NCI-H69 (cell line): ENCODE data around the gene GLCE.
"Not testable (repeated sequence)": the region's sequence is repeated elsewhere in the genome, so short reads cannot be mapped to it uniquely, and the experiment has no call there.

Source experiments
- DNase-seq: peaks from one replicate; lab custom pipeline; 2025; lab: John Stamatoyannopoulos, UW

GLCE gene

DNA sequence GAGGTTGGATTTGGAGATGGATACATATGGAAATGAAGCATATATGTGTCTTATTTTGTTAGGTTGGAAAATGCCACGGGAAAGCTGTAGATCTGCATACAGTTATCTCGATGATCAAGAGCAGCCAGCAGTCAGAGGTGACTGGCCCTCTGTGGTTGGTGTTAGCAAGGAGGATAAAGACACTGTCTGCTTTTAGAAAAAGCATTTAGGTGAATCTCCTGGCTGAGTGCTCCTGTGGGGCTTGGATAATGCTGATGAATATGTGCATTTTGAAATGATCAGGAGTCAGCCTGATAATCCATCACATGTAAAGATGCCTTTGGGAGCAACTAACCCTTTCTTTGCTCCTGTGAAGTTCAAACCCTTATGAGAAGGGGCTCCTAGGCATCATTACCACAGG, 24.9 kb upstream of the GLCE start:
- DNase-seq = no peak

DNA sequence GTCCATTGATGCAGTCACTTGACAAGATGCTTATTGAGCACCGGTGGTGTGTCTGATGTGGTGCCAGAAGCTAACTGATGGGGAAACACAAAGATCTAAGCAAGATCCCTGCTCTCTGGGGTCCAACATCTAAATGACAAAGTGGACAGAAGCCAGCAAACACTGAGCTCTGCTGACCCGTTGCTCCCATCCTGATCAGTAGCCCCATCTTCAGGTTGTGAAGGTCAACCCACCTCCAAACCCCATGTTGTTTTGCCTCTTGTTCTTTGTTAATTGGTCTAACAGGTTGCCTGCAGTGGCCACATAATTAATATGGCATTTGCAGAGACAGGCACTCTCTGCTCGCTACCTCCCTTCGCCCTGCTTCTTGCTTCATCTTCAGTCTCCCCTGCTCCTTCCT, 21.5 kb upstream of the GLCE start:
- DNase-seq = peak; percentile 30

DNA sequence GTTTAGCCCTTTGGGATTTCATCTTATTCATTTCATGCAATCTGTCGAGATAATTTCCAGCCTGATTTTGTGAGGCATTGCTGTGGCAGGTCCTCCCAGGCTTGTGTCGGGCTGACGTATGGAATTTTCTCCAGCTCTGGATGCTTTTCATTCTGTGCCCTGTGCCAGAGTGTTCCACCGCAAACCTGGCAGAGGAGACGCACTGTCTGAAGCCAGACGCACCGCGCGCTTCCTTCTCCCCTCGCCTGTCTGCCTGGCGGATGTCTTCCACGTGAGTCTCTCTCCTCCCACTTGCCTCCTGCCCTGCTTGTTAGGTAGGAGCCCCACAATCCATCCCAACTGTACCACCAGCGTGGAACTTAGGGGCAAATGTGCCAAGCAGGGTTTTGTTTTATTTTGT, 20.1 kb upstream of the GLCE start:
- DNase-seq = peak; percentile 88

DNA sequence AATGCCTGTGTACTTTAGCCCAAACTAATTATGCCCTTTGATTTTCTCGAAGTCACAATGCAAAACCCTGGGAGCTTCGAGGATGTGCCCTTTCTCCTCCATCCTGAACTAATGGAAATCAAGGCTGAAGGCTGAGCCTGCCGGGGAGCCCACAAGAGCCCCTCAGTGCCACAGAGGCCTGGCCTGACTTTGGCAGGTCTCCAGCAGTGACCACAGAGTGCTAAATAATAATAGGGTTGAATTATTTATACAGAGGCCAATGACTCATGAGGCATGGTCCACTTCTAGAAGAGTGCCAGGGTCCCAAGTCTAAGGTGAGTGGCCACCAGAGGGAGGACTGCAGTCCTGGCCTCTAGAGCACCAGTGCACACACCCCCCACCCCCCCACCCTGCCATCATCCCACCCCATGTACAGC, 19.1 kb upstream of the GLCE start:
- DNase-seq = peak; percentile 82

DNA sequence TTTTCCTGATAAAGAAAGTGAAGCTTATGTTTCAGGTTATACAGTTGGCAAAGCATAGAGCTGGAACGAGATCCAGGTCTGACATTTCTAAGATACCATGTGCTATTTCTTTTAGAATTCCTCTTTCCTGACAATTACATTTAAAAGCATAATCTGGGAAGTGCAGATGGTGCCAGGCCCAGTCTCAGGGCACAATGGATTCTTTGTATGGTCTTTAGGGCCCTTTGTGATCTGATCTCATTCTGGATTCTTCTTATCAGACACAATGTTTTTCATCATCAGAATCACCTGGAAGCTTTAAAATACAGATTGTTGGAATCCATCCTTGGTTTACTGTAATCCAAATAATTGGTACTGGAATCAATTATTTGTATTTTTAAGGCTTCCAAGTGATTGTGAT, 18.6 kb upstream of the GLCE start:
- peak; percentile 46 for DNase-seq

DNA sequence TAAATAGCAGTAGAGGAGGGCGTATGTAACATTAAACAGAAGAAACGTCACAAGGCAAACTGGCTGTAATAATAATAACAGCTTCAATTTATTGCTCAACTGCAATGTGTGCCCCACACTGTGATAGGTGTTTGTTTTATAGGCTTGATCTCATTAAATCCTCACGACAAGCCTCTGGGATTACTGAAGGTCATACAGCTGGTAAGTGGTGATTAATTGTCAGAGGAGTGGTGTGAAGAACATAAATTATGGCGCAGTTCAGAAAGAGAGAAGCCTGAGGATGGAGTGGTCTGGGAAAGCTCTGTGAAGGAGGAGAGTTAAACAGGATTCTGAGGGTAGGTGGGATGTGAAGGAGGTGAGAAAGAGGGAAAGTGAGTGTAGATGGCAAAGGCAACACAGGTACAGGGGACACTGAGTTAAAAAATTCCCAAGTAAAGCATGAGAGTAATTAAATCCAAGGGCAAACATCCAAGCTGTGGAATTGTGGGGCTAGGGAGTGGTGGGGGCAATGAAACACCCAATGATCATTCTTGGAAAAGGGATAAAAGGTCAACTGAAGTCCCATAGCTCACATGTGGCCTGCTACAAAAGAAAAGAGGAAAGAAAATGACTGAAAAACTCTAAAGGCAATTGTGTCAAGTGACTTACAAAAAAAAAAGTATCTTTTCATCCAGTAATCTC, 16.5 kb upstream of the GLCE start:
- peak; percentile 96 for DNase-seq

DNA sequence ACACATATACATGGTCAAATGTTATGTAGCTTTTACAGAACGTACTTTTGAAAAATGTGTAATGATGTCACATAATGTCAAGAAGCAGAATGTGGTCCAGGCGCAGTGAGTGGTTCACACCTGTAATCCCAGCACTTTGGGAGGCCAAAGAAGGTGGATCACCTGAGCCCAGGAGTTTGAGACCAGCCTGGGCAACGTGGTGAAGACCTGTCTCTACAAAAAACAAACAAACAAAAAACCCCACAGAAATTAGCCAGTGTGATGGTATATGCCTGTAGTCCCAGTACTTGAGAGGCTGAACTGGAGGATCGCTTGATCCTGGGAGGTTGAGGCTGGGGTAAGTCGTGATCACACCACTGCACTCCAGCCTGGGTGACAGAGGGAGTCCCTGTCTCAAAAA, 15.9 kb upstream of the GLCE start:
- DNase-seq = no peak

DNA sequence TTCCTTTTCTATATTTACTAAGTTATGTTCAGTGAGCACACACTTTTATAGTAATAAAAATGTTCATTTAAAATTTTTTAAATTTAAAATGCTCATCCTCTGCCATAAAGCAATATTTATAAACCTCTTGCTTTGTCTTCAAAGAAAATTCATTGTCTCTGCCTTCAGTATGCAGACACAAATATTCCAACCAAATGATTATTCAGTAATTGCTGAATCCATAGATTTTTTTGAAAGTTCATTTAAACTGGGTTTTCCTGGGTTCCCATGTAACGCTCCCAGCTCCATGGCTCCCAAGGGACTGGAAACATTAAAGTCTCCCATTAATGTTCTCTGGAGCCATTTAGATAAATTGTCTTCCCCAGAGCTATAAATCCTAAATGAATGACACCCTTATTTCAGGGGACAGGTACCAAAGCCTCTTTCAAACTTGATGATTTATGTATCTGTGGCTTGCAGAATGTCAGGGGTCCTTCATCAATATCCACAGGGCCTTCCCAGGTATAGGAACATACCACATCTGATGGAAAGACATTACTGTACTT, 15.2 kb upstream of the GLCE start:
- DNase-seq = peak; percentile 70

DNA sequence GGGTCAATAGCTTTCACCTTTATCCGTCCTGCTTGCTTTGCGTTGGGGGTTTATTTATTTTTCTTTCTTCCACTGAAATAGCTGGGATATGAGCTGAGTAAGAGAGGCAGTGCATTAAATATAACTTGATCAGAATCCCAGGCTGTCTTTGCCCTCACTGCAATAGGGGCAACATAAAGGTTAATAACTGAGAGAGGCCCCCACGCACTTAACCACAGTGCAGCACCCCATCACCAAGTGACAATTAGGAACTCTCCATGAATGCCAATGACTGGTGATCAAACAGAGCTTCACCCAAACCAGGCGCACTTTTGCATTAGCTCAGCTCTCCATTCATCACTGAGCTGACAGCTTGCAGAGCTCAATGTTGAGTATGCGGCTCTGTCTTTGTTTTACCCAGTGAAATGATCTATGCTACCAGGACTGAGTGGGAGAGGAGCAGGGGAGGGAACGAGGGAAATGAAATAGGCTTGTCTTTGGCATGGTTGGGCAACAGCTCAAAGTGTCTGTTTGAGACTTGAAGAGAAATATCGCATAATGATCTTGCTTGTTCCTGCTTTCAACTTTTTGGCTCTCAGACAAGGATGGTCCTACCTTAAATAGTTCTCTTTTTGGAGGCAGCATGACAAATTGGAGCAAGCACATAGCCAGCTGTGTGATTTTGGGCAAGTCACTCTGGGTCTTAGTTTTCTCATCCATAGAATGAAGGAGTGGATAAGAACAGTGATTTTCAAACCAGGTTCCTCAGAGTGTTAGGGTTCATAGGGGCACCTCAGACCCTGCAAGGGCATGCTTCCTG, 14.5 kb upstream of the GLCE start:
- peak; percentile 92 for DNase-seq

DNA sequence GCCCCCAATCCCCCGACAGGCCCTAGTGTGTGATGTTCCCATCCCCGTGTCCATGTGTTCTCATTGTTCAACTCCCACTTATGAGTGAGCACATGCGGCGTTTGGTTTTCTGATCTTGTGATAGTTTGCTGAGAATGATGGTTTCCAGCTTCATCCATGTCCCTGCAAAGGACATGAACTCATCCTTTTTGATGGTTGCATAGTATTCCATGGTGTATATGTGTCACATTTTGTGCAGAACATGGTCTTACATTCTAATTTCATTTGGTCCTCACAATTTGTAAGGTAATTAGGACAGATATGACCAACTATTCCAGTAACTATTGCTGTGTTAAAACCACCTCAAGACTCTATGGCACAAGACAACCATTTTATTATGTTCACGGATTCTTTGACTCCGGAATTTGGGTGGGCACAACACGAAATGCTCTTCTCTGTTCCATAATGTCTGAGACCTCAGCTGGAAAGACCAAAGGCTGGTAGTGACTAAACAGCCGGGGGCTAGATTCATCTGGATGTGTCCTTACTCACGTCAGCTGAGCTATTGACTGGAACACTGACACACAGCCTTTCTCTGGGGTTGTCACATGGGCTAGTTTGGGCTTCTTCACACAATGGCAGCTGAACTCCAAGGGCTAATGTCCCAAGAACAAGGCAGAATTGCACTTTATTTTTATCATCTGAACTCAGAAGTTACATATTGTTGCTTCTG, 13.6 kb upstream of the GLCE start:
- no peak for DNase-seq

DNA sequence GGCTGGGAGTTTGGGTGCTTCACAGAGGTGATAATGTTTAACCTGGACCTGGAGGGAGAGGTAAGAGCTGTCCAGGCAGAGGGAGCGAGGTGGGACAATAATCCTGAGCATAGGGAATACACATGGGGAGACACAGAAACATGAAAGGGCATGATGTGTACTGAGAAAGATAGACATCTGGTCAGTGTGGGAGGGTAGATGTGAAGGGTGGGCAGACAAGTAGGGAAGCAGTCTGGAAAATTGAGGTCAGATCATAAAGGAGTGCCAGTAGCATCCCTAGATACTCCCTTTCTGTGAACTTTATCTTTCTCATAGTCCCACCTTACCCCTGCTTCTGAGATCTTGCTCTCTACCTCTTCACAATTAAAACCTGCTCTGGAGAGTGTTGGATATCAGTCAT, 12.0 kb upstream of the GLCE start:
- DNase-seq = no peak

DNA sequence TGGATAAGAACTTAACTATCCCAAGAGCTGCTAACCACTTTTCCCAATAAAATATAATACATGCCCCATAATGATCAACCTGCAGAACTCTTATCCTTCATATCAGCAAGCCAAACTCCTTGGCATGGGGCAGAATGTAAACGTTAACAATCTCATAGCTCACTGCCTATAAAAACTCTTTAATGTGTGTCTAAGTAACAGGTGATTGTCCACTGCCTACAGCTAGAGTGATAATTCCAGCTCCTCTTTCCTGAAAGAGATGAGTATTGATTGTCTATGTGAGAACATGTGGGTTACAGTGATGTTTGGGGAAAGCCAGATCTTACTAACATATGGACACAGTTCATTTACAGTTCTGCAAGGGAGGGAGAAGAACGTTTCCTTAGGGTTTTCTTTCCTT, 11.3 kb upstream of the GLCE start:
- no peak for DNase-seq

DNA sequence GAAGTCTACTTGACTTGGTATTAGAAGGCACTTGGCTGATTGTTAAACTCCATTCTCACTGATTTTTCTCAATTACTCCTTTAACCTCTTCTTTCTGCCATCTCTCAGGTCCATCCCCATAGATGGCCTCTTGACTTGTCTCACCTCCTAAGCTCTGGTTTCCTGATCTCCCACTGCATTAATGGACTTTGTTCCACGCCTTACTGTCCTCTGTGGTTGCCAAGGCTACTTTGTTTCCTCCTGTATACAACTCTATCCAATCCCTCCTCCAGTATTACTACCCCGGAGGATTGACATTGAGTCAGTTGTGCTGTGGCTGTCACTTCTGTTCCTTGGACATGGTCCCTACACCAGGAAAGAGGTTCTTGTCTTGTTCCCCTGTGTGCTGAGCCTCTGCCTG, 10.6 kb upstream of the GLCE start:
- DNase-seq = no peak

DNA sequence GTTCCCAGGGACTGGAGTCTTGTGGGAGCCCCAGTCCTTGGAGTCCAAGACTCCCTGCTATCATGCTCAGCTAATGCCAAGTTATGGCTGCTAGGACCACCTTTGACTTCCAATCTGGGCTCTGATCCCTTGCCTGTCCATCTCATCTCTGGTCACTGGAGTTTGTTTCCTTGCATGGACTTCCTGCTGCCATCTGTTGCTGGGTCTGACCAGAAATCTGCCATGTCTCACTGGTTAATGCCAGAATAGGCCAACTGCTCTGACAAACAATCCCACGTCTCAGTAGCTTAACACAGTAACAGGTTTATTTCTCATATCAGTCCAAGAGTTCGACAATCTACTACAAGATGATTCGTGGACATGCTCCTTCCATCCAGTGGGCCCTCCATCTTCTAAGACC, 10.1 kb upstream of the GLCE start:
- DNase-seq = no peak

DNA sequence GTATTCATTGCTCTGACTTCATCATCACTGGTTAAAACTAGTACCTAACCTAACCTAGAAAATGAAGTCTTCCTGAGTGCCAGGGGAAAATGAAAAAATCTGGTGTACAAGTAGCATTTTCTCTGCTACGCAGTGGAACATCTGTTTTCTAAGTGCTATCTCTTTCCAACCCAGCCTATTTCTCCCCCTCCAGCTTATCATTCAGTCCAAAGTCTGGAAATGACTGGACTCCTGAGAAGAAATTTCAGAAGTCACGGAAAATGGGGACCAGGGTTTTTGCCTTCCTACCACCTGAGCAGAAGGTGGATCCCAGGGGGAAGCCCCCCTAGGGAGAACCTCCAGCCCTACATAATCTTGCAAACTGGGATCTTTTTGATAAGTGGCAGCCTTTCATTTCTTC, 9.6 kb upstream of the GLCE start:
- DNase-seq = no peak

DNA sequence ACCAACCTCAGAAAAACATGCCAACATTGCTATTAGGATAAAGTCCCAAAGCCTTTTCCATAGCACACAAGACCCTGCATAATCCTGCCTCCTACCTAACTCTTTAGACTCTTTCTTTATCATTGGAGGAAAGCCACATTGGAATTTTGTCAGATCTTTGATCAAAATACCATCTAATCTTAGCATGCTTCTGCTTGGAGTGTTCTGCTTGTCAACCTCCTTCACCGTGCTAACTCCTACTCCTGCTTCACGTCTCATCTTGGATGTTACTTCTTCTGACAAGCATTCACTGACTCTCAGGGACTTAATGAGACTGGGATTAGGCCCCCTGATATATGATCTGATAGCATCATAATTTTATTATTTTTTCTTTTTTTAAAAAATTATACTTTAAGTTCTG, 7.4 kb upstream of the GLCE start:
- DNase-seq = no peak

DNA sequence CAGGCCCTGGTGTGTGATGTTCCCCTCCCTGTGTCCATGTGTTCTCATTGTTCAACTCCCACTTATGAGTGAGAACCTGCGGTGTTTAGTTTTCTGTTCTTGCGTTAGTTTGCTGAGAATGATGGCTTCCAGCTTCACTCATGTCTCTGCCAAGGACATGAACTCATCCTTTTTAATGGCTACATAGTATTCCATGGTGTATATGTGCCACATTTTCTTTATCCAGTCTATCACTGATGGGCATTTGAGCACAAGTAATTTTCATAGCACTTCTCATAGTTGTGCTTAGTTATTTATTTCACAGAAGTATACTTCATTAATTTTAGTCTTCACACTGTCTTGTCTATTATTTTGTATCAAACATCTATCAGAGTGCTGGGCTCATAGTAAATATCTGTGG, 6.8 kb upstream of the GLCE start:
- DNase-seq = not testable (repeated sequence)

DNA sequence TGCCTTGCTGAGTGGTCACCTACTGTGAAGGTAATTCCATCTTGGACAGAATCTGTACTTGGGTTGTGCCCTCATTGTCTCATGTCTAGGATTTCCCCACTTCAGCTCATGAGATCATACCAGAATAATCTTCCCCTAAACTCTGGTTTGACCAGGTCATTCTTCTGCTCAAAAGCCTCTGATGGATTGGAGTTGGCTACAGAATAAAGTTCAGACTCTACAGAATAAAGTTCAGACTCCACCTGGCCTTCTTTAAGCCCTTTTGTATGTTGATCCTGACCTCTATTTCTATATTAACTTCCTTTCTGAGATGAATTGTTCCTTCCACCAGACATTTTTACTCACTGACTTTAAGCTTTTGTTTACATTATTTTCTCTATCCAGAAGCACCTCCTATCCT, 6.4 kb upstream of the GLCE start:
- no peak for DNase-seq

DNA sequence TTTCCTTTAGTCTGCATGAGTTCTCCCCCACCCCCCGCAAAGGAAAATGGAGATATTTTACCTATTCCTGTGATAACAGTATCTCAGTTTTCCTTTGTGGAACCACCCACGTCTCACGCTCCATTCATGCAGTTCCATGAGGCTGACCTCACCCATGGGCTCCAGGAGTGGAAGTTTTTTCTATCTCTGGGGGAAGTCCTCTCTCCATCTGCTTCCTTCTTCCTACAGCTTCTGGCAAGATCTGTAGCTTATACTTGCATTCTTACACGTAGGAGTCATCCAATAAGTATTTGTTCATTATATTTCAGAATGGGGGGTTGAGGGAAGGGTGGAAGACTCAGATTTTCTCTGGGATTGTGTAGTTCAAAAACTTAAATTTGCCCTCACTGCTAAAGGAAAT, 5.8 kb upstream of the GLCE start:
- DNase-seq = no peak

DNA sequence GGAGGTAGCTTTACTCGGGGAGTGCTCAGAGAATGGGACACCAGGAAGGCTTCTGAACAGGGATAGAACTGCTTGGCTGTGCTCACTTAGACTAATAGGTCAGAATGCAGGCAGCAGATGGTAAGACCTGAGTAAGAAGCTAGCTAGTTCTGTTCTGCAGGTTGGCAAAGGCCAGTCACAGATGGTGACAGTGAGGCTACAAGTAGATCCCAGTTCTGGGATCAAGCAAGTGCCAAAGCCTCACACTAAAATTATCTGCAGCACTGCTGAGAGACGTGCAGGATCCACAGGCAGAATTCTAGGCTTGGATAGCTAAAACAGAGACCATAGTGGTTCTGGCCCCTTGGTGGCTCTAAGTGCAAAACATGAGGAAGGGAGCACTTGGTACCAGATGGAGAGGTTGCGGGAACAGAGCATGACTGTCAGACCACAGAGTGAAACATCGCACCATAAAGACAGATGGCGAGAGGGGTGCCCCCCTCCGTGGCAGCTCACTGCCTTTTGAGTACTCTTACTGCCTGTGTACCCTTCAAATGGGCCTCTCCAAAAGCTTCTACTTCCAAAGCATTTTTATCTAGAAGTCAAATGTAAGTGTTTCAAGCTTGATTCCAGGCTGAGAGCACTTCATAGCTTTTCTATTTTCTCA, 3.6 kb upstream of the GLCE start:
- DNase-seq = peak; percentile 79

DNA sequence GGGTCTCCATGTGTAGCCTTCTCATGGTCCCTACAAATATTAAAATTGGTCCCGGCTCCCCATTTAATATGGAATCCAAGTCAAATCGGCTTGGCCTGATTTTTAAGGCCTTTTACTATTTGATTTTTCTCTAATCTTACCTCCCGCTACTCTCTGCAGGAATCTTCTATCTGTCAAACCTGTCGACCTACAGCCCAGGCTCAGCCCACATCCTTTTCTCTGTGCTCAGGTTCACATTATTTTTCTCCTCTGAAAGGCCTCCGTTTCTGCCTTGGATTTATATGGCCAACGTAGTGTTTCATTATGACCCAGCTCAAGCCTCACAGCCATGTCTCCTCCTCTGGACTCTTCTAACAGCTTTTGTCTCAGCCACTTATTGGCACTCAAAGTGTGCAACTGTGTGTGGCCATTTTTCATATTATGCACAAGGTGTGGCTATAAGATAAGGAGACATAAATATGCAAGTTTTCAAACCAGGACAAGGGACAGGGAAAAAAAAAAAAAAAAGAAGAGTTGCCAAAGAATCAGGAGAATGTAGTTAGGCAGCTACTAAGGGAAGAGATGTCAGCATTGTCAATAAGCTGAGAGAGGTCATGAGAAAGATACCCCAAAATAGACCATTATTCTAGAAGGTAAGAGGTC, 2.1 kb upstream of the GLCE start:
- no peak for DNase-seq

DNA sequence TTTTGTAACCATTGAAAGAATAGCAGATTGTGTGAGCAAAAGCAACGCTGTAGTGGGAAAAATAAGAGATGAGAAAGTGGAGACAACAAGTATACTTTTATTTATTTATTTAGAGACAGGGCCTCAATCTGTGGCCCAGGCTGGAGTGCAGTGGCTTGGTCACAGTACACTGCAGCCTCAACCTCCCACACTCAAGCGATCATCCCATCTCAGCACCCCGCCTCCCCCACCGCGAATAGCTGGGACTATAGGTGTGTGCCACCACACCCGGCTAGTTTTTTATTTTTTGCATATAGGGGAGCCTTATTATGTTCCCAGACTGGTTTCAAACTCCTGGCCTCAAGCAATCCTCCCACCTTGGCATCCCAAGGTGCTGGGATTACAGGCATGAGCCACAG, 1.6 kb upstream of the GLCE start:
- no peak for DNase-seq
